ENCODE data around the gene KRTAP1-3. TPM values are rescaled to one million over a fixed set of nuclear protein-coding genes. Genes with fewer than 3 reads are reported as not detected.

KRTAP1-3 gene
- total RNA-seq, 1 experiment from 2014 or later: not detected

GRCh38 chr17:41020336-41020735, 14.3 kb downstream of the KRTAP1-3 start (continued):
- TF ChIP-seq CTCF (IDR thresholded peaks at IDR 0.05) (no peak), TCF7 (CRISPR knock-in tag; IDR thresholded peaks at IDR 0.05; ENCODE audit: low read depth) (no peak), ZBTB43 (CRISPR knock-in tag; IDR thresholded peaks at IDR 0.05) (no peak), ZNF219 (CRISPR knock-in tag; IDR thresholded peaks at IDR 0.05; ENCODE audit: borderline replicate concordance) (no peak), ATF1 (CRISPR knock-in tag; IDR thresholded peaks at IDR 0.05) (no peak), JAZF1 (CRISPR knock-in tag; IDR thresholded peaks at IDR 0.05) (no peak)

- Mint-ChIP-seq H3K4me1 (no peaks in the 10 kb centered on the region), H3K9me3 (peaks cover 13% of the 10 kb centered on the region), H3K36me3 (no peaks in the 10 kb centered on the region), H3K4me3 (no peak overlapping the region), H3K27me3 (ENCODE audit: low read depth) (no peaks in the 10 kb centered on the region), H3K27ac (no peak overlapping the region)
- POLR2A ChIA-PET: no interaction called here
- DNase-seq (ENCODE audit: low spot score) (no peak), ATAC-seq (no peak)
- CTCF ChIA-PET: no interaction called here
- TF ChIP-seq JAZF1 (CRISPR knock-in tag; IDR thresholded peaks at IDR 0.05) (no peak), ZNF232 (CRISPR knock-in tag; IDR thresholded peaks at IDR 0.05) (no peak), SOX15 (CRISPR knock-in tag; IDR thresholded peaks at IDR 0.05) (no peak), KAT7 (CRISPR knock-in tag; IDR thresholded peaks at IDR 0.05; ENCODE audit: borderline replicate concordance) (no peak), JUN (CRISPR knock-in tag; IDR thresholded peaks at IDR 0.05) (no peak), GRHL2 (CRISPR knock-in tag; IDR thresholded peaks at IDR 0.05; ENCODE audit: insufficient replicate concordance, severe bottlenecking) (no peak), E2F4 (CRISPR knock-in tag; IDR thresholded peaks at IDR 0.05; ENCODE audit: borderline replicate concordance, low read depth) (no peak)
Observed at GRCh38 chr17:41019415-41019814, 15.3 kb downstream of the KRTAP1-3 start.

GRCh38 chr17:41018541-41018940, 16.1 kb downstream of the KRTAP1-3 start:
- no peak for TF ChIP-seq ETV6 (CRISPR knock-in tag; IDR thresholded peaks at IDR 0.05)
- TF ChIP-seq SP1 (CRISPR knock-in tag; conservative IDR thresholded peaks at IDR 0.05): no peak
- no peak for TF ChIP-seq FOXJ3 (CRISPR knock-in tag; IDR thresholded peaks at IDR 0.05; ENCODE audit: borderline replicate concordance)
- no peak for TF ChIP-seq CTCF (IDR thresholded peaks at IDR 0.05)
- TF ChIP-seq ZNF425 (CRISPR knock-in tag; conservative IDR thresholded peaks at IDR 0.05): no peak
- no peak for TF ChIP-seq TCF7 (CRISPR knock-in tag; IDR thresholded peaks at IDR 0.05; ENCODE audit: low read depth)
- TF ChIP-seq GRHL2 (CRISPR knock-in tag; IDR thresholded peaks at IDR 0.05; ENCODE audit: insufficient replicate concordance, severe bottlenecking): no peak
- no peak for TF ChIP-seq USF1 (CRISPR knock-in tag; IDR thresholded peaks at IDR 0.05)
- no peak for TF ChIP-seq ZNF512 (CRISPR knock-in tag; IDR thresholded peaks at IDR 0.05; ENCODE audit: borderline replicate concordance)
- H3K4me1 Mint-ChIP-seq: no peaks in the 10 kb centered on the region
- ChIA-PET CTCF (interaction anchor here (1.0 kb wide), 1 partner anchor 644 kb away, joined by 3 read pairs; no protein-coding TSS in a partner anchor), POLR2A (no interaction called here)
- no peak for DNase-seq (ENCODE audit: low spot score)
- H3K9me3 Mint-ChIP-seq: peaks cover 13% of the 10 kb centered on the region
- H3K27ac Mint-ChIP-seq: no peak overlapping the region
- H3K27me3 Mint-ChIP-seq (ENCODE audit: low read depth): no peaks in the 10 kb centered on the region
- H3K4me3 Mint-ChIP-seq: no peak overlapping the region
- H3K36me3 Mint-ChIP-seq: no peaks in the 10 kb centered on the region
- no peak for ATAC-seq
